ACC112 (cell line): ENCODE results near the gene LDB3.

Experiments used
- H2AFZ ChIP-seq: fragments of 200-600 bp; sonication (generic); one replicate; pipeline ENCODE4 v1.6.0; 2017; ENCODE audit warnings: antibody characterized with exemption, low read length; ENCODE audit not compliant: unreplicated experiment
- H3K27ac ChIP-seq: fragments of 200-600 bp; sonication (generic); 2 replicates; pipeline ENCODE4 v1.5.1; 2014; ENCODE audit warnings: low read depth, mild to moderate bottlenecking, antibody characterized with exemption, low read length, moderate library complexity
- H3K27me3 ChIP-seq: fragments of 200-600 bp; sonication (generic); 2 replicates; pipeline ENCODE4 v1.6.1; 2014; ENCODE audit warnings: mild to moderate bottlenecking, antibody characterized with exemption, low read length, moderate library complexity, mixed read lengths; ENCODE audit not compliant: insufficient read depth
- H3K36me3 ChIP-seq: fragments of 200-600 bp; sonication (generic); 2 replicates; pipeline ENCODE4 v1.6.1; 2016; ENCODE audit warnings: mild to moderate bottlenecking, antibody characterized with exemption, low read length, moderate library complexity, mixed read lengths; ENCODE audit not compliant: insufficient read depth
- H3K4me1 ChIP-seq: fragments of 200-600 bp; sonication (generic); one replicate; pipeline ENCODE4 v1.6.1; 2016; ENCODE audit warnings: low read length, mixed read lengths; ENCODE audit not compliant: insufficient read depth, unreplicated experiment, control insufficient read depth
- H3K4me3 ChIP-seq: fragments of 200-600 bp; sonication (generic); 2 replicates; pipeline ENCODE4 v1.5.1; 2014; ENCODE audit warnings: mild to moderate bottlenecking, low read depth, low read length
- H3K79me2 ChIP-seq: fragments of 200-600 bp; sonication (generic); one replicate; pipeline ENCODE4 v1.6.0; 2016; ENCODE audit warnings: low read length; ENCODE audit not compliant: control insufficient read depth, unreplicated experiment, insufficient read depth

The LDB3 gene

DNA sequence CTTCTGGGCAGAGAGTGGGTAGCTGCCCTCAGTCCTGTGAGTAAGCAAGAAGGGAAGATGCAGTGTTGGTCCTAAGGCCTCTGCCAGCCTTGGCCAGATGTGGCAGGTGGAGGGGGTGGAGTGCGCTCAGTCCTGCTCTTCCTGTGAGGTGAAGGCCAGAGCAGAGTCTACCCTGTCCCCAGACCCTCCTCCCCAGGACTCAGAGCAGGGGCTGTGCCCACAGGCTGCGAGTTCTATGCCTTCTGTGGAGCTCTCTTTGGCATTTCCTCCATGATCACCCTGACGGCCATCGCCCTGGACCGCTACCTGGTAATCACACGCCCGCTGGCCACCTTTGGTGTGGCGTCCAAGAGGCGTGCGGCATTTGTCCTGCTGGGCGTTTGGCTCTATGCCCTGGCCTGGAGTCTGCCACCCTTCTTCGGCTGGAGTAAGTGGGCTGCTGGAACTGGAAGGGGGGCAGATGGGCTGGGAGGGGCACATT is 10.0 kb upstream of the LDB3 start:
- Histone ChIP-seq H3K36me3 (no peaks in the 10 kb centered on the region), H3K4me3 (no peak overlapping the region), H3K4me1 (no peaks in the 10 kb centered on the region), H2AFZ (no peak overlapping the region), H3K27ac (no peak overlapping the region), H3K79me2 (no peaks in the 10 kb centered on the region), H3K27me3 (no peaks in the 10 kb centered on the region)

DNA sequence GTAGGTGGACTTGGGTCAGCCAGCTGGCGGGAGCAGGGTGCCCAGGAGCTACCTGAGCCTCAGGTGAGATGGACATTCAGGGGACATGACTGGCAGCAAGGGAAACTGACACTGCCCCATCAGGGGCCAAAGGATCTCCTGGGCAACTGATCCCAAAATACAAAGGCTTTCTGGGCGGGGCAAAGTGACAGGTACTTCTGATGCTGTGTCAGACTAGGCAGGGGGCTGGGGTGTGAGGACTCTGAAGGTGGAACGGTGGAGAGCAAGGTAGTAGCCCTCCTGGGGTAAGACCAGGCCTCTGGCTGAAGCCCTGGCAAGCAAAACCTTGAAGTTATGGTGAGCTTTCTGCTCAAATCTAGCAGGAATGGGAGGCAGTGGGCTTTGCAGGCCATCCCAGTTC is 9.6 kb upstream of the LDB3 start:
- Histone ChIP-seq H3K79me2 (no peaks in the 10 kb centered on the region), H2AFZ (no peak overlapping the region), H3K27ac (no peak overlapping the region), H3K4me1 (no peaks in the 10 kb centered on the region), H3K4me3 (no peak overlapping the region), H3K36me3 (no peaks in the 10 kb centered on the region), H3K27me3 (no peaks in the 10 kb centered on the region)

DNA sequence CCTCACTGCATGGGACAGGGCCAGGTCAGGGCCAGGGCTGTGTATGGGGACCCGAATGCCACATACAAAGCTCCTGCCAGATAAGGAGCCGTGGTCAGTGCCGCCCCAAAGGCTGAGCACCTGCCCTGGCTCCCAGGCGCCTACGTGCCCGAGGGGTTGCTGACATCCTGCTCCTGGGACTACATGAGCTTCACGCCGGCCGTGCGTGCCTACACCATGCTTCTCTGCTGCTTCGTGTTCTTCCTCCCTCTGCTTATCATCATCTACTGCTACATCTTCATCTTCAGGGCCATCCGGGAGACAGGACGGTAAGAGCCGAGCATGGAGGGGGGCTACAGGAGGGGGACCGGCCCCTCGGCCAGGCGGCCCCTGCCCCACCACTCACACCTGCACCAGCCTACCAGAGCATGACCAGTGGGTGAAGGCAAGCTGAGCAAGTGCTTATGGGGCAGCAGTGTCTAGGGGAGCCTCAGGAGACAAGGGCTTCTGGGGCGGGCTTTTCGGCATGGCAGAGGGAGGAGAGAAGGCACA is 9.1 kb upstream of the LDB3 start:
- Histone ChIP-seq H3K27me3 (no peaks in the 10 kb centered on the region), H3K4me3 (no peak overlapping the region), H3K79me2 (no peaks in the 10 kb centered on the region), H2AFZ (no peak overlapping the region), H3K36me3 (no peaks in the 10 kb centered on the region), H3K27ac (no peak overlapping the region), H3K4me1 (no peaks in the 10 kb centered on the region)

DNA sequence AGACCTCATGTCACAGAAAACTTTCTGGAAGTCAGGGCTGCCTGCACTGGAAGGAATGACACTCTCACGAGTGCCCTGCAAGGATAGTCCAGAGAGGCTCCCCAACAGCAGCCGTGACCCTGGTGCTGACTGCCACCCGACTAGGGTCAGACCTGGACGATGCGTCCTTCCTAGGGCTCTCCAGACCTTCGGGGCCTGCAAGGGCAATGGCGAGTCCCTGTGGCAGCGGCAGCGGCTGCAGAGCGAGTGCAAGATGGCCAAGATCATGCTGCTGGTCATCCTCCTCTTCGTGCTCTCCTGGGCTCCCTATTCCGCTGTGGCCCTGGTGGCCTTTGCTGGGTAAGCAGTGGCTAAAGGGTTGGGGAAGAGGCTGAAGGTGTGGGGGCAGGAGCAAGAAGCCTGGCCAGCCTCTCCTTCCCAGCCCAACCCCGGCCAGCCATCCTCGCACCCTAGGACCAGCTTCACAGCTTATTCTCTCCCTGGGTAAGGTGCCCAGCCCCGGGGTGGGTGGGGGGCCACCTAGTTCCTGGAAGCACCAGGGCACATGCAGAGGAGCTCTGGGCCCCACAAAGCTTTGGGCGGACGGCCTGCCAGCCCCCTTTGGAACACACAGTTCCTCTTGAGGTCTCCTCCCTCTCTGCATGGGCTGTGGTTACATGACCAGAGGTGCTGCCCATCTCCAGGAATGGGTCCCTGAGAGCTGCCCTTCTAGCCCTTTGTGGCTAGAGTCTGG is 8.4 kb upstream of the LDB3 start:
- H3K4me3 ChIP-seq: no peak overlapping the region
- no peaks in the 10 kb centered on the region for H3K27me3 ChIP-seq
- no peak overlapping the region for H3K27ac ChIP-seq
- no peaks in the 10 kb centered on the region for H3K79me2 ChIP-seq
- no peak overlapping the region for H2AFZ ChIP-seq
- no peaks in the 10 kb centered on the region for H3K36me3 ChIP-seq
- H3K4me1 ChIP-seq: peaks cover 1% of the 10 kb centered on the region

DNA sequence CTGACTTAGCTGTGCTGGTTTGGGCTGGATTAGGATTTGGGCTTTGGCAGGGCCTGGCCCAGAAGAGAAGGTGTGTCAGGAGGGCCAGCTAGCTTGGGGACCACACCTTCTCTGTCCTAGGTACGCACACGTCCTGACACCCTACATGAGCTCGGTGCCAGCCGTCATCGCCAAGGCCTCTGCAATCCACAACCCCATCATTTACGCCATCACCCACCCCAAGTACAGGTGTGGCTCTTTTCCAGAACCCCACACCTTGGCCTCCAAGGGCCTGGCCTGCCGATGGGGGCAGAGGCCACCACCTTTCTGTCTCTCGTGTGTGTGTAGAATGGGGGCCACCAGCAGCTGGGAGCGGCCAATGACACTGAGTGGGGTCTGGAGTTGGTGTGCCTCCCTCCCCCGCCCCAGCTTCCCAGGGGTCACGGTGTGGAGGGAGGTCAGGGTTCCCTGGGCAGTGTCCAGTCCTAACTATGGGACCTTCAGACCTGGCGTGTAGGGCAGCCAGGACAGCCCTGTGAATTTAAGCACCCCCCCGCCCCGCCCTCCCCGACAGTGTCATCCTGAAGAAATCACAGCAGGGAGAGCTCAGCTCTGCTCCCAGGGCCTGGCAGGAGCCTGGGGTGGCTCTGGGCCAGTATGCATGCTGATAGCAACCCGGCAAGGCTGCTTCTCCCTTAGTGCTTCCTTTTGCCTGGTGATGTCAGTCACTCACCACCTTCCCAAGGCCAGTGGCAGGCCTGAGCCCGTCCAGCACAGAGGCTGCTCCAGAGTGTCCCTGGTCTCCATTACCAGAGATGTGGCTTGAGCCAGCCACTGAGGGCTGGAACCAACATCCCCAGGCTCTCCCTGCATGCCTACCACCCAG is 6.9 kb upstream of the LDB3 start:
- Histone ChIP-seq H3K36me3 (no peaks in the 10 kb centered on the region), H3K4me3 (no peak overlapping the region), H2AFZ (no peak overlapping the region), H3K27ac (no peak overlapping the region), H3K4me1 (peaks cover 4% of the 10 kb centered on the region), H3K27me3 (no peaks in the 10 kb centered on the region), H3K79me2 (no peaks in the 10 kb centered on the region)

DNA sequence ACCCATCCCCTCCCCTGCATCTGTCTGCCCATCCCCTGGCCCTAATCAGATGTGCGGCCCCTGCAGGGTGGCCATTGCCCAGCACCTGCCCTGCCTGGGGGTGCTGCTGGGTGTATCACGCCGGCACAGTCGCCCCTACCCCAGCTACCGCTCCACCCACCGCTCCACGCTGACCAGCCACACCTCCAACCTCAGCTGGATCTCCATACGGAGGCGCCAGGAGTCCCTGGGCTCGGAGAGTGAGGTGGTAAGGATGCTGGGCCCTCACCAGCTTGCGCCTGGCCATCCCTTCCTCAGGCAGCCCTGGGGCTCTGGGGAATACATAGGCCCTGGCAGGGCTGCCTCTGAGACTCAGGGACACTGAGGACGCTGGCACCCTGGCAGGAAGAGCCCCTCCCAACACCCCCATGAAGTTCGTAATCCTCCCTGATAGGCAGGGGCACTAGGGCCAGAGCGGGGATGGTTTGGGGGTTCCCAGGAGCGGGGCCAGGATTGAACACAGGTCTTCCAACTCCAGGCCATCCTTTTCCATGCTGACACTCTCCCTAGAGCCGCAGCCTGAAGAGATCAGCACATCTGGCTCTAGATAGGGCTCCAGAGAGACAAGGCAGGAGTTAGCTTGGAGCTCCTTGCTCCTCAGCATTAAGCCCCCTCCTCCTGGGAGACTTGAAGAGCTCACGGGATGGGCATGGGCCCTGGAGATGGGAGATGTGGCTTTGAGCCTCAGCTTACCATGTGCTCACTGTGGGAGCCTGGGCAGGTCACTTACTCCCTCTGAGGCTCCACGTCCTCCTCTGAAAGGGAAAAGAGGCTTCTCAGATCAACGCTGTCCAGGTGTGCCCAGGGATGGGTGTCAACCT is 5.9 kb upstream of the LDB3 start:
- peaks cover 4% of the 10 kb centered on the region for H3K4me1 ChIP-seq
- no peaks in the 10 kb centered on the region for H3K79me2 ChIP-seq
- H3K36me3 ChIP-seq: no peaks in the 10 kb centered on the region
- H3K4me3 ChIP-seq: no peak overlapping the region
- H3K27me3 ChIP-seq: no peaks in the 10 kb centered on the region
- no peak overlapping the region for H2AFZ ChIP-seq
- H3K27ac ChIP-seq: no peak overlapping the region

DNA sequence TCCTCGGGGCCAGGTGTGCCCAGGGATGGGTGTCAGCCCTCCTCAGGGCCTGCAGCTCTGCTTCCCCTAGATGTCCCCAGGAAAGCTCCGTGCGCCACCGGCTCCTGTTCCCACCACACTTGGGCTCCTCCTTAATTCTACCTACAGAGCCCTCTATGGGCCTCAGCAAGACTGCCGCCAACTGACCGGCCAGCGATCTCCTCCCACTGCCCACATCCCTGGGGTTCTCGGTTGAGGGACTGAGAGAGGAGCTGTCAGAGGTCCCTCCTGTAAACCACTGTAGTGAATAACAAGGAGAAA is 5.3 kb upstream of the LDB3 start:
- Histone ChIP-seq H3K27me3 (no peaks in the 10 kb centered on the region), H3K27ac (no peak overlapping the region), H3K79me2 (no peaks in the 10 kb centered on the region), H2AFZ (no peak overlapping the region), H3K36me3 (no peaks in the 10 kb centered on the region), H3K4me1 (peaks cover 5% of the 10 kb centered on the region), H3K4me3 (no peak overlapping the region)

DNA sequence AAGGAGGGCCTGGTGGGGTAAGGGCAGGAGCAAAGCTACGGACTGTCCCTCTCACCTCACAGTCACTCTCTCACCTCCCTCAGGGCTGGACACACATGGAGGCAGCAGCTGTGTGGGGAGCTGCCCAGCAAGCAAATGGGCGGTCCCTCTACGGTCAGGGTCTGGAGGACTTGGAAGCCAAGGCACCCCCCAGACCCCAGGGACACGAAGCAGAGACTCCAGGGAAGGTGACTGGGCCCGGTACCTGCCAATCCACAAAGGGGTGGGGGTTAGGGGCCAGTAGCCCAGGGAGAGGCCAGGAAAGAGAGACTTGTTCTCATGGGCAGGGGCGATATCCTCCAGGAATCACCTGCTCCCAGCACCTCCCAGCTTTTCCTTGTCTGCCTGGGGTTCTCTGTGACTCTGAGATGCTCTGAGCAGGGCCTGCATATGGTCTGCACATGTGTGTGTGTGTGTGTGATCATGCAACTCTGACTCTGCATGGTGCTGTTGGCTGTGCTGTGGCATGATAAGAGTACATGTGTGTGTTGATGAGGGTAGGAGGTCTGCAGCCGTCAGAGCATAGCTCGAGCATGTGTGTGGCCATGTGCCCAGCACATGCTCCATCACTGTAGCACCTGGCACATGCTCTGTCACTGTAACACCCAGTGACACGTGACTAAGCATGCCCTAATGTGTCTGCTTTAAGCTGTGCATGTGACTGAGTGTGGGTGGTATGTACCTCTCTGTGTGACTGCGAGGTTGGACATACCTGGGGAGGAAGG is 4.6 kb upstream of the LDB3 start:
- Histone ChIP-seq H2AFZ (no peak overlapping the region), H3K27me3 (no peaks in the 10 kb centered on the region), H3K79me2 (no peaks in the 10 kb centered on the region), H3K27ac (no peak overlapping the region), H3K4me1 (peaks cover 13% of the 10 kb centered on the region), H3K36me3 (no peaks in the 10 kb centered on the region), H3K4me3 (no peak overlapping the region)

DNA sequence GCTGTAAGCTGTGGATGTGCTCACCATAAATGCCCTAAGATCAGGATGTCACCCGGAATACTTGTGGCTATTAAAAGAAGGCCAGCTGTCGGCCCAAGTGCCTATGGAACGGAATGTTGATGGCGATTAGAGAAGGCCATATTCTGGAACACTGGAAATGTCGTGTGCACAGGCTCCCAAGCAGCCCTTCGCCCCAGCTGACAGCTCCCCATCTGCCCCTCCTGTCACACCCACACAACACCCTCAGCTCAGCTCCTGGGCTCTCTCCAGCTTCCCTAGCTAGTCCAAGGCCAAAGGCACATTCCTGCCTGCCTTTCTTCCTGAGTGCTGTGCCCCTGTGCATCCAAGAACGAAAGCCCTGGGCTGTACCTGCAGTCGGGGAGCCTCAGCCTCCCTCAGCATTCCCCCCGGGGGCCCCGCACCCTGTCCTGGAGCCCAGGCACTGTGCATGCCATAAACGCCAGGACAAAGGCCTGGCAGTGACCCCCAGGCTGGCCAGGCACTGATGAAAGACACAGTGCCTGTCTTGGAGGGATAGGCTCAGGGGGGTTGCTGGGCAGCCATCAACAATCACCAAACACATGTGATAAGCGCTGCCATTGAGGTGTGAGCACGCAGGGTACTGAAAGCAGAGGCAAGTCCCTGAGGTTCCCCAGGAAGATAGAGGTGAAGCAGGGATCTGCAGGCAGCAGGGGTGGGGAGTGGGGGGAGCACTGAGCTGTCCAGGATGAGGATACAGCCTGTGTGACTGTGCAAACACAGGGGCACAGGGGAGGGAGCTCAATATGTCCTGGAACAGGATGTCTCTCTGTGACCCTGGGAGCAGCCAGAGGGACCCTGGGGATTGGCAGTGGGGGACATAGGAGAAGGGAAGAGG is 3.7 kb upstream of the LDB3 start:
- Histone ChIP-seq H2AFZ (no peak overlapping the region), H3K27me3 (no peaks in the 10 kb centered on the region), H3K4me3 (no peak overlapping the region), H3K79me2 (no peaks in the 10 kb centered on the region), H3K27ac (no peak overlapping the region), H3K4me1 (peaks cover 16% of the 10 kb centered on the region), H3K36me3 (no peaks in the 10 kb centered on the region)
